ENCODE data around the gene KRT6B.

GRCh38 chr12:52461693-52462092, 9.7 kb upstream of the KRT6B start:
- TF ChIP-seq, protein P1, sequence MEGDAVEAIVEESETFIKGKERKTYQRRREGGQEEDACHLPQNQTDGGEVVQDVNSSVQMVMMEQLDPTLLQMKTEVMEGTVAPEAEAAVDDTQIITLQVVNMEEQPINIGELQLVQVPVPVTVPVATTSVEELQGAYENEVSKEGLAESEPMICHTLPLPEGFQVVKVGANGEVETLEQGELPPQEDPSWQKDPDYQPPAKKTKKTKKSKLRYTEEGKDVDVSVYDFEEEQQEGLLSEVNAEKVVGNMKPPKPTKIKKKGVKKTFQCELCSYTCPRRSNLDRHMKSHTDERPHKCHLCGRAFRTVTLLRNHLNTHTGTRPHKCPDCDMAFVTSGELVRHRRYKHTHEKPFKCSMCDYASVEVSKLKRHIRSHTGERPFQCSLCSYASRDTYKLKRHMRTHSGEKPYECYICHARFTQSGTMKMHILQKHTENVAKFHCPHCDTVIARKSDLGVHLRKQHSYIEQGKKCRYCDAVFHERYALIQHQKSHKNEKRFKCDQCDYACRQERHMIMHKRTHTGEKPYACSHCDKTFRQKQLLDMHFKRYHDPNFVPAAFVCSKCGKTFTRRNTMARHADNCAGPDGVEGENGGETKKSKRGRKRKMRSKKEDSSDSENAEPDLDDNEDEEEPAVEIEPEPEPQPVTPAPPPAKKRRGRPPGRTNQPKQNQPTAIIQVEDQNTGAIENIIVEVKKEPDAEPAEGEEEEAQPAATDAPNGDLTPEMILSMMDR (IDR thresholded peaks at IDR 0.05; ENCODE audit: low read length) = no peak
- TF ChIP-seq EZH2 (optimal IDR thresholded peaks at IDR 0.05; ENCODE audit: low read depth, low read length) (no peak), EZH2phosphoT487 (IDR thresholded peaks at IDR 0.05; ENCODE audit: low read length) (no peak)

All from MM.1S (cell line).